ENCODE measurements around the gene TRIM16.
"Not testable (repeated sequence)": the region's sequence is repeated elsewhere in the genome, so short reads cannot be mapped to it uniquely, and the experiment has no call there.

DNA sequence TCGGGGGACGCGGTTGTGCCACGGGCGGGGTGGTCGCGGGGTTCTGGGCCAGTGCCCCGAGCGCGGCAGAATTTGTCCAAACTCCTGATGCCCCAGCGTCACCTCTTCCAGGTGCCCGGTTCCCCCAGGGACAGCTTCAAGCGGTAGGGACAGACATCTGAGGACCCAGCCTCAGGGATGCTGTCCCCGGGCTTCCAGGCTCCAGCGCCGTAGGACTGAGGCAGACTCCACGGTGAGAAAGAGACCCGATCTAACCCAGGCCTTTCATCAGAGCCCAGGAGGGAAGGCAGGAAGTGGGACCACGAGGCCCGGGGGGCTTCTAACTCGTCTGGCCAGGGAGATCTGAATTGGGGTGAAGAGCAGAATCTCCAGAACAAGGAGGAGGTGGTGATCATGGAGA, 15.8 kb upstream of the TRIM16 start:
- TF ChIP-seq PTBP1 (IDR thresholded peaks at IDR 0.05; ENCODE audit: low read depth, low read length); CBX2 (IDR thresholded peaks at IDR 0.05; ENCODE audit: insufficient read depth, low read length, poor library complexity, severe bottlenecking); BRD4 (IDR thresholded peaks at IDR 0.05); POLR2AphosphoS5 (IDR thresholded peaks at IDR 0.05; ENCODE audit: control insufficient read depth, insufficient read depth, low read depth, low read length); MED1 (CRISPR knock-in tag; IDR thresholded peaks at IDR 0.05; ENCODE audit: borderline replicate concordance); TFAM (CRISPR knock-in tag; conservative IDR thresholded peaks at IDR 0.05); SRSF9 (IDR thresholded peaks at IDR 0.05; ENCODE audit: borderline replicate concordance, low read depth, low read length); FOXM1 (IDR thresholded peaks at IDR 0.05; ENCODE audit: low read depth); FOXM1 (CRISPR knock-in tag; IDR thresholded peaks at IDR 0.05; ENCODE audit: low read depth); RFX5 (IDR thresholded peaks at IDR 0.05; ENCODE audit: low read depth, low read length); CBX1 (IDR thresholded peaks at IDR 0.05; ENCODE audit: low read depth): not testable (repeated sequence)
- TF ChIP-seq, protein P1, sequence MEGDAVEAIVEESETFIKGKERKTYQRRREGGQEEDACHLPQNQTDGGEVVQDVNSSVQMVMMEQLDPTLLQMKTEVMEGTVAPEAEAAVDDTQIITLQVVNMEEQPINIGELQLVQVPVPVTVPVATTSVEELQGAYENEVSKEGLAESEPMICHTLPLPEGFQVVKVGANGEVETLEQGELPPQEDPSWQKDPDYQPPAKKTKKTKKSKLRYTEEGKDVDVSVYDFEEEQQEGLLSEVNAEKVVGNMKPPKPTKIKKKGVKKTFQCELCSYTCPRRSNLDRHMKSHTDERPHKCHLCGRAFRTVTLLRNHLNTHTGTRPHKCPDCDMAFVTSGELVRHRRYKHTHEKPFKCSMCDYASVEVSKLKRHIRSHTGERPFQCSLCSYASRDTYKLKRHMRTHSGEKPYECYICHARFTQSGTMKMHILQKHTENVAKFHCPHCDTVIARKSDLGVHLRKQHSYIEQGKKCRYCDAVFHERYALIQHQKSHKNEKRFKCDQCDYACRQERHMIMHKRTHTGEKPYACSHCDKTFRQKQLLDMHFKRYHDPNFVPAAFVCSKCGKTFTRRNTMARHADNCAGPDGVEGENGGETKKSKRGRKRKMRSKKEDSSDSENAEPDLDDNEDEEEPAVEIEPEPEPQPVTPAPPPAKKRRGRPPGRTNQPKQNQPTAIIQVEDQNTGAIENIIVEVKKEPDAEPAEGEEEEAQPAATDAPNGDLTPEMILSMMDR (IDR thresholded peaks at IDR 0.05 in 2 of 3, conservative IDR thresholded peaks at IDR 0.05 in 1 of 3; ENCODE audit: insufficient read depth in 2 of 3, low read depth in 1 of 3, low read length in 3 of 3) = not testable (repeated sequence)
- TF ChIP-seq, protein P2, sequence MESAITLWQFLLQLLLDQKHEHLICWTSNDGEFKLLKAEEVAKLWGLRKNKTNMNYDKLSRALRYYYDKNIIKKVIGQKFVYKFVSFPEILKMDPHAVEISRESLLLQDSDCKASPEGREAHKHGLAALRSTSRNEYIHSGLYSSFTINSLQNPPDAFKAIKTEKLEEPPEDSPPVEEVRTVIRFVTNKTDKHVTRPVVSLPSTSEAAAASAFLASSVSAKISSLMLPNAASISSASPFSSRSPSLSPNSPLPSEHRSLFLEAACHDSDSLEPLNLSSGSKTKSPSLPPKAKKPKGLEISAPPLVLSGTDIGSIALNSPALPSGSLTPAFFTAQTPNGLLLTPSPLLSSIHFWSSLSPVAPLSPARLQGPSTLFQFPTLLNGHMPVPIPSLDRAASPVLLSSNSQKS (CRISPR knock-in tag; IDR thresholded peaks at IDR 0.05) = not testable (repeated sequence)
- TF ChIP-seq, protein P3, sequence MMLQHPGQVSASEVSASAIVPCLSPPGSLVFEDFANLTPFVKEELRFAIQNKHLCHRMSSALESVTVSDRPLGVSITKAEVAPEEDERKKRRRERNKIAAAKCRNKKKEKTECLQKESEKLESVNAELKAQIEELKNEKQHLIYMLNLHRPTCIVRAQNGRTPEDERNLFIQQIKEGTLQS (IDR thresholded peaks at IDR 0.05) = not testable (repeated sequence)
- TF ChIP-seq, protein P3 (CRISPR knock-in tag; conservative IDR thresholded peaks at IDR 0.05) = not testable (repeated sequence)

Measured in K562 (cell line).